ENCODE results near the gene FAM53C. TPM values are rescaled to one million over a fixed set of nuclear protein-coding genes. Genes with fewer than 3 reads are reported as not detected.

FAM53C gene
- total and polyA plus RNA-seq, 2 experiments from 2014 or later = 21.0 to 45.0 TPM

DNA sequence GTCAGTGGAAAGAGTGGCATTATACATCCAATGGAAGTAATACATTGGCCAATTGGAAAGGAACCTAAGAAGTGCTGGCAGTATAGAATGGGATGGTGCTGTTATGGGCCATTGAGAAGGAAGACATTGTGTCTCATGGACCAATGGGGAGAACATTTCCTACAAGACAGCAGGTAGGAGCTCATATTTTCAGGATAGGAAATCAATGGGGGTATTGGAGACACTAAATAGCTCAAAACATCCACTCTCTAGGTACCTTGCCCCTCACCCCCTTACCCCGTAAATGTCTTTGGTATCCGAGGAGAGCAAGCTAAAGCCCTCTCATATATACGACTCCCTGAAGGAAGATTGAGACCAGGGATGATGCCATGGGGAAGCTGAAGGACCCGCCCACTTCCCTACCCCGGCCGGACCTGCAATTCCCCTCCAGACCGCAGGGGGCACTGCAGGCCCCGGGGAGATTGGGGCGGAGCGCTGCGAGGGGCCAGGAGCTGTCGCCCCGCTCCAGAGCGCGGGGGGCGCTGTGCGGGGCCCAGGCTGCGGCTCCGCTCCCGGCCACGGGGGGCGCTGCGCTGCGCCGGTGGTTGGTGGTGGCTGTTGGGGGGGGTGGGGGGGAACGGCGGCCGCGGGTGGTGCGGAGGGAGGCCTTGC lies 14.1 kb downstream of the FAM53C start, which contains the start of gene KDM3B (continued):
- TF ChIP-seq ETS1 (IDR thresholded peaks at IDR 0.05) (no peak), POLR2AphosphoS5 (IDR thresholded peaks at IDR 0.05; ENCODE audit: low read depth) (peak; percentile 33; the same call in 1 of the 2 replicates), EZH2phosphoT487 (IDR thresholded peaks at IDR 0.05; ENCODE audit: unreplicated experiment) (no peak), ZNF114 (CRISPR knock-in tag; IDR thresholded peaks at IDR 0.05) (peak; percentile 70; the same call in 1 of the 2 replicates), EZH2 (IDR thresholded peaks at IDR 0.05; ENCODE audit: low read depth, unreplicated experiment) (no peak), JUNB (IDR thresholded peaks at IDR 0.05; ENCODE audit: unreplicated experiment) (no peak)

GRCh38 chr5:138352722-138353559 lies 14.9 kb downstream of the FAM53C start:
- Histone ChIP-seq H2AFZ (peak overlapping the region; percentile 64), H3K27ac (ENCODE audit: low read depth) (peak overlapping the region; percentile 97), H3K4me3 (peak overlapping the region; percentile 94), H4K20me1 (replicated peaks; ENCODE audit: insufficient read depth) (peaks cover 4% of the 10 kb centered on the region; the same call in 1 of the 2 replicates), H3K36me3 (ENCODE audit: insufficient read depth) (no peaks in the 10 kb centered on the region; the same call in 1 of the 2 replicates), H3F3A (replicated peaks; ENCODE audit: low read depth) (no peaks in the 10 kb centered on the region; the same call in 1 of the 2 replicates), H3K9me2 (ENCODE audit: insufficient read depth) (no peaks in the 10 kb centered on the region; the same call in 1 of the 2 replicates), H3K4me1 (ENCODE audit: insufficient read depth) (peaks cover 11% of the 10 kb centered on the region; the same call in 1 of the 2 replicates), H3K27me3 (ENCODE audit: insufficient read depth) (no peaks in the 10 kb centered on the region), H3K79me2 (replicated peaks; ENCODE audit: insufficient read depth) (peaks cover 46% of the 10 kb centered on the region), H3K4me2 (peak overlapping the region; percentile 85)
- Mint-ChIP-seq H3K27ac (peak overlapping the region; percentile 93), H3K36me3 (ENCODE audit: low read depth) (peaks cover 31% of the 10 kb centered on the region), H3K9me3 (no peaks in the 10 kb centered on the region; the same call in 2 of the 3 replicates), H3K4me1 (peaks cover 24% of the 10 kb centered on the region), H3K27me3 (ENCODE audit: insufficient read depth, low read depth, poor library complexity) (peaks cover 9% of the 10 kb centered on the region), H3K4me3 (peak overlapping the region; percentile 91)
- peak; percentile 68 for DNase-seq (ENCODE audit: low spot score)
- peak; percentile 55 for ATAC-seq
- no peak for TF ChIP-seq ZNF462 (CRISPR knock-in tag; IDR thresholded peaks at IDR 0.05)
- no peak for TF ChIP-seq NANOG (IDR thresholded peaks at IDR 0.05; ENCODE audit: borderline replicate concordance)
- TF ChIP-seq EZH2phosphoT487 (IDR thresholded peaks at IDR 0.05; ENCODE audit: unreplicated experiment) = no peak
- peak; percentile 24 to 55 for TF ChIP-seq CTCF (conservative IDR thresholded peaks at IDR 0.05; ENCODE audit: low read depth in 2 of 2)
- no peak for TF ChIP-seq POLR2AphosphoS5 (IDR thresholded peaks at IDR 0.05; ENCODE audit: low read depth)
